Adrenal gland (tissue), 12 donors: Measurements from ENCODE around the gene STEAP1. TPM values are rescaled to one million over a fixed set of nuclear protein-coding genes. Genes with fewer than 3 reads are reported as not detected.
"Not testable (repeated sequence)": the region's sequence is repeated elsewhere in the genome, so short reads cannot be mapped to it uniquely, and the experiment has no call there.

Source experiments
- DNase-seq, 7 donors: peaks; one replicate each; pipeline ENCODE4 v3.0.0-alpha.2; 2019 to 2020
- H3K27ac ChIP-seq, 5 donors: fragments of 200-600 bp; sonication (generic) in 4 of 5; 1 replicate in 3 of 5; 2 replicates in 2 of 5; pipeline versions ENCODE4 v1.5.1 to v1.8.0; 2016 to 2020; ENCODE audit warnings: mild to moderate bottlenecking in 1 of 5
- H3K27me3 ChIP-seq: fragments of 200-600 bp; 2 replicates; pipeline ENCODE4 v1.8.0; 2021
- H3K36me3 ChIP-seq, 2 donors: fragments of 200-600 bp; replicated peaks in 1 of 2; 1 replicate in 1 of 2; 2 replicates in 1 of 2; pipeline versions ENCODE4 v1.5.1 to v1.8.0; 2018 to 2022
- H3K4me1 ChIP-seq, 2 donors: fragments of 200-600 bp; replicated peaks in 1 of 2; 1 replicate in 1 of 2; 2 replicates in 1 of 2; pipeline versions ENCODE4 v1.5.1 to v1.8.0; 2018 to 2021
- H3K4me3 ChIP-seq, 4 donors: fragments of 200-600 bp; sonication (generic) in 3 of 4; one replicate each; pipeline ENCODE4 v1.5.1; 2016 to 2018
- H3K9me3 ChIP-seq, 3 donors: fragments of 200-600 bp; sonication (generic) in 1 of 3; replicated peaks in 1 of 3; 1 replicate in 2 of 3; 2 replicates in 1 of 3; pipeline versions ENCODE4 v1.5.1 to v1.8.0; 2016 to 2021
- CTCF ChIP-seq, 6 experiments: fragments of 450-650 bp in 4 of 6; fragments of 200-600 bp in 2 of 6; sonication (generic) in 1 of 6; IDR thresholded peaks; 1 replicate in 5 of 6; 2 replicates in 1 of 6; pipeline versions ENCODE4 v1.5.1 to v1.8.0; 2016 to 2021; ENCODE audit warnings: antibody characterized with exemption in 6 of 6, mild to moderate bottlenecking in 2 of 6, moderate library complexity in 1 of 6
- POLR2A ChIP-seq, 2 donors: fragments of 450-650 bp; IDR thresholded peaks; one replicate each; pipeline ENCODE4 v1.6.1; 2017; ENCODE audit warnings: antibody characterized with exemption in 2 of 2, mild to moderate bottlenecking in 2 of 2, moderate library complexity in 1 of 2
- WGBS, 4 donors: extraction: QIAGEN DNeasy Blood & Tissue Kit in 2 of 4; methylation state at CpG; one replicate each; pipeline versions ENCODE4 v1.1.5 to v1.1.7; 2013 to 2017; 5-methylcytosine and 5-hydroxymethylcytosine counted together
- intact Hi-C, 2 donors: fragments of 100-400 bp; cut with DNase I; formaldehyde crosslinking; loops; one replicate each; pipeline versions ENCODE4 v1.14.1 to v1.15.0; 2022 to 2023
- polyA plus RNA-seq, 3 donors: library from polyadenylated mRNA; stranded (reverse); fragments of 200-250 nt in 2 of 3; fragments of 350-450 nt in 1 of 3; fragmentation: Illumina TruSeq in 1 of 3; extraction: RNeasy Lipid Tissue Mini Kit (QIAGEN cat#74804) in 1 of 3; gene quantifications; one replicate each; pipeline ENCODE4 v1.2.3, GENCODE V29; 2013 to 2014
- total RNA-seq, 9 donors: library from RNA; depleted of rRNA in 4 of 9; stranded (reverse); fragments of >200 nt in 4 of 9; fragments of 120-200 nt in 1 of 9; fragmentation: NEBNext Ultra II Directional in 1 of 9; extraction: Animal tissue kit (Norgen Biotek cat#: 25700) in 1 of 9; gene quantifications; one replicate each; pipeline versions ENCODE4 v1.1.0 to v1.2.4, GENCODE V29; 2013 to 2023
- donor health status: healthy with polysubstance abuse.
- donor health status: Bipolar disorder and iron deficiency.
- donor health status: DM: yes; HTN: yes; CAD: no.
- donor health status: DM: no; HTN: no; CAD: no.
- donor health status: DM: no; HTN: no; CAD: no.
- donor health status: DM: yes; HTN: yes; CAD: no.

Gene STEAP1
- total and polyA plus RNA-seq, 12 donors, result 0.35 to 11.8 (median 2.0) TPM

- TF ChIP-seq POLR2A (IDR thresholded peaks at IDR 0.05), result no peak
- TF ChIP-seq CTCF (IDR thresholded peaks at IDR 0.05), result no peak
- WGBS, 4 donors, result 1 to 21% (median 1%) methylated on average over 9 to 58 of the region's 58 CpGs
- no peaks in the 10 kb centered on the region for H3K36me3 ChIP-seq
- H3K9me3 ChIP-seq, result no peaks in the 10 kb centered on the region
- peak; percentile 50 to 84 (median 70) for DNase-seq
- H3K27me3 ChIP-seq, result no peaks in the 10 kb centered on the region
- intact Hi-C loops, result no loop called here
- H3K4me1 ChIP-seq, result no peaks in the 10 kb centered on the region
- H3K27ac ChIP-seq, result peak overlapping the region in 2 of 5 donors; percentile 43 to 63
- H3K4me3 ChIP-seq, result peak overlapping the region in 2 of 4 donors; percentile 30 to 65
These were observed 34.9 kb upstream of the STEAP1 start for GRCh38 chr7:90119178-90119971.

GRCh38 chr7:90120205-90120604, 34.1 kb upstream of the STEAP1 start:
- H3K36me3 ChIP-seq, H3K9me3 ChIP-seq, H3K4me1 ChIP-seq, H3K4me3 ChIP-seq, intact Hi-C loops, H3K27me3 ChIP-seq: not testable (repeated sequence)
- WGBS, 4 donors, result 39 to 47% (median 45%) methylated on average over 4 of the region's 4 CpGs
- H3K27ac ChIP-seq, result peak overlapping the region in 1 of 5 donors; percentile 43
- DNase-seq, result peak in 1 of 7 donors; percentile 14

GRCh38 chr7:90131746-90132145, 22.5 kb upstream of the STEAP1 start:
- H3K4me3 ChIP-seq, H3K4me1 ChIP-seq, H3K27ac ChIP-seq, H3K27me3 ChIP-seq, intact Hi-C loops, H3K9me3 ChIP-seq, H3K36me3 ChIP-seq, DNase-seq: not testable (repeated sequence)
- 84 to 92% (median 86%) methylated on average over 8 of the region's 8 CpGs for WGBS, 4 donors

- intact Hi-C loops, H3K9me3 ChIP-seq, H3K4me3 ChIP-seq, DNase-seq, H3K27ac ChIP-seq, H3K4me1 ChIP-seq, H3K27me3 ChIP-seq, H3K36me3 ChIP-seq: not testable (repeated sequence)
- 73 to 82% (median 81%) methylated on average over 10 to 14 of the region's 14 CpGs for WGBS, 4 donors
These were observed 6.9 kb upstream of the STEAP1 start for GRCh38 chr7:90147079-90147960.

GRCh38 chr7:90149428-90149827, 4.8 kb upstream of the STEAP1 start:
- TF ChIP-seq CTCF (IDR thresholded peaks at IDR 0.05), result peak in 4 of 6 experiments; percentile 16 to 41 (median 21)
- H3K4me1 ChIP-seq, intact Hi-C loops, H3K27me3 ChIP-seq, H3K4me3 ChIP-seq, H3K9me3 ChIP-seq, H3K27ac ChIP-seq, H3K36me3 ChIP-seq: not testable (repeated sequence)
- peak in 3 of 7 donors; percentile 29 to 33 (median 33) for DNase-seq

- H3K4me3 ChIP-seq, DNase-seq, H3K4me1 ChIP-seq, H3K36me3 ChIP-seq, H3K27ac ChIP-seq, H3K9me3 ChIP-seq, H3K27me3 ChIP-seq: not testable (repeated sequence)
- intact Hi-C loops, result loop anchor here (5.0 to 10.0 kb wide), 3 partner anchors 93 to 280 kb away; partner anchors contain the start of gene CFAP69 (in 1 of the 2)
- WGBS, 4 donors, result 48 to 62% (median 52%) methylated on average over 3 of the region's 3 CpGs
These were observed 2.4 kb upstream of the STEAP1 start for GRCh38 chr7:90151884-90152283.
